Hepatocyte (in vitro differentiated cells): ENCODE results near the gene CPNE2. TPM values are rescaled to one million over a fixed set of nuclear protein-coding genes. Genes with fewer than 3 reads are reported as not detected.

Experiments used
- DNase-seq: peaks from one replicate; pipeline ENCODE4 v3.0.0-alpha.2; 2016; ENCODE audit warnings: low spot score
- H2AFZ ChIP-seq: fragments of 200-600 bp; sonication (generic); 2 replicates; pipeline ENCODE4 v1.6.0; 2016; ENCODE audit warnings: antibody characterized with exemption, mild to moderate bottlenecking
- H3K27ac ChIP-seq: fragments of 200-600 bp; sonication (generic); 2 replicates; pipeline ENCODE4 v1.5.1; 2016; ENCODE audit warnings: mild to moderate bottlenecking
- H3K27me3 ChIP-seq: fragments of 200-600 bp; sonication (generic); 2 replicates; pipeline ENCODE4 v1.6.1; 2016
- H3K36me3 ChIP-seq: fragments of 200-600 bp; sonication (generic); replicated peaks from 2 replicates; pipeline ENCODE4 v1.5.1; 2016; ENCODE audit warnings: low read depth; ENCODE audit not compliant: insufficient read depth
- H3K4me1 ChIP-seq: fragments of 200-600 bp; sonication (generic); 2 replicates; pipeline ENCODE4 v1.5.1; 2016; ENCODE audit warnings: mild to moderate bottlenecking, moderate library complexity; ENCODE audit not compliant: insufficient read depth
- H3K4me2 ChIP-seq: fragments of 200-600 bp; sonication (generic); 2 replicates; pipeline ENCODE4 v1.6.0; 2016
- H3K4me3 ChIP-seq: fragments of 200-600 bp; sonication (generic); 2 replicates; pipeline ENCODE4 v1.5.1; 2016; ENCODE audit warnings: mild to moderate bottlenecking
- H3K79me2 ChIP-seq: fragments of 200-600 bp; sonication (generic); 2 replicates; pipeline ENCODE4 v1.6.0; 2017; ENCODE audit warnings: mild to moderate bottlenecking
- H3K9me2 ChIP-seq: fragments of 200-600 bp; sonication (generic); replicated peaks from 2 replicates; pipeline ENCODE4 v1.6.0; 2017; ENCODE audit warnings: mild to moderate bottlenecking; ENCODE audit not compliant: insufficient read depth
- H3K9me3 ChIP-seq: fragments of 200-600 bp; sonication (generic); 2 replicates; pipeline ENCODE4 v1.5.1; 2016; ENCODE audit warnings: low read depth, mild to moderate bottlenecking
- H4K20me1 ChIP-seq: fragments of 200-600 bp; sonication (generic); 2 replicates; pipeline ENCODE4 v1.6.0; 2016; ENCODE audit warnings: mild to moderate bottlenecking; ENCODE audit not compliant: insufficient read depth, poor library complexity, severe bottlenecking
- EZH2 ChIP-seq: fragments of 200-600 bp; sonication (generic); IDR thresholded peaks from 2 replicates; pipeline ENCODE4 v1.6.1; 2016; ENCODE audit warnings: antibody characterized with exemption, mild to moderate bottlenecking, borderline replicate concordance
- EZH2phosphoT487 ChIP-seq: fragments of 200-600 bp; sonication (generic); IDR thresholded peaks from one replicate; pipeline ENCODE4 v1.6.1; 2018; ENCODE audit warnings: antibody characterized with exemption, mild to moderate bottlenecking, low read depth, moderate library complexity; ENCODE audit not compliant: unreplicated experiment, severe bottlenecking
- WGBS: methylation state at CpG from one replicate; pipeline ENCODE4 v1.1.6; 2016; ENCODE audit warnings: low lambda C conversion rate; ENCODE audit errors: missing lambda C conversion rate; 5-methylcytosine and 5-hydroxymethylcytosine counted together
- polyA plus RNA-seq: library from polyadenylated mRNA; unstranded; fragments of >200 nt; fragmentation: Nextera tagmentation; extraction: Ambion mirVana; gene quantifications from 2 replicates; pipeline ENCODE4 v1.2.1, GENCODE V29; 2016
- total RNA-seq: library from RNA; depleted of rRNA; stranded (reverse); fragments of >200 nt; gene quantifications from 2 replicates; pipeline ENCODE4 v1.2.3, GENCODE V29; 2014
- TF ChIP-seq, protein P1 (sequence below): fragments of 200-600 bp; sonication (generic); IDR thresholded peaks from 2 replicates; pipeline ENCODE4 v1.5.1; 2016; ENCODE audit warnings: antibody characterized with exemption, mild to moderate bottlenecking; ENCODE audit not compliant: poor library complexity

CPNE2 gene
- total and polyA plus RNA-seq, 2 experiments from 2014 or later = 15.6 to 22.3 TPM

DNA sequence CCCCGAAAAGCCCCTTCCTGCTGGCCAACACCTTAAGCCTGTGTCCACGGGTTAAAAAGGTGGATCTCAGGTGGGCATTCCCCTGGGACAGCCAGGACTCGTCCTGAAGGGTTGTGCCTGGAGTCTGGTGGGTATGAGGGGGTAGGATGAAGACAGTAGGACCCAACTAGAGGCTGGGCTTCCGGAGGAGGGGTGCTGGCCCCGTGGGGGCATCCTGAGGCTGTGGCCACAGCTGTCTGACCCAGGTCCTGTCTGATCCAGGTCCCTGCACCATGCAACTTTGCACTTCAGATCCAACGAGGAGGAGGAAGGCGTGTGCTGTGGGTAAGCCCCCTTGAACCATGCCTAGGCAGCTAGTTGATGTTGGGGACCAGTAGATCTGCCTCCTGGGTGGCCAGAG, 37.6 kb upstream of the CPNE2 start:
- DNase-seq = no peak
- Histone ChIP-seq H4K20me1 (no peaks in the 10 kb centered on the region), H3K9me3 (no peaks in the 10 kb centered on the region), H3K27ac (no peak overlapping the region), H3K4me3 (no peak overlapping the region), H3K4me1 (no peaks in the 10 kb centered on the region), H3K79me2 (no peaks in the 10 kb centered on the region), H3K4me2 (no peak overlapping the region), H3K9me2 (no peaks in the 10 kb centered on the region), H3K36me3 (no peaks in the 10 kb centered on the region), H3K27me3 (no peaks in the 10 kb centered on the region), H2AFZ (no peak overlapping the region)
- 91% methylated on average over 6 of the region's 7 CpGs for WGBS
- TF ChIP-seq, protein P1, sequence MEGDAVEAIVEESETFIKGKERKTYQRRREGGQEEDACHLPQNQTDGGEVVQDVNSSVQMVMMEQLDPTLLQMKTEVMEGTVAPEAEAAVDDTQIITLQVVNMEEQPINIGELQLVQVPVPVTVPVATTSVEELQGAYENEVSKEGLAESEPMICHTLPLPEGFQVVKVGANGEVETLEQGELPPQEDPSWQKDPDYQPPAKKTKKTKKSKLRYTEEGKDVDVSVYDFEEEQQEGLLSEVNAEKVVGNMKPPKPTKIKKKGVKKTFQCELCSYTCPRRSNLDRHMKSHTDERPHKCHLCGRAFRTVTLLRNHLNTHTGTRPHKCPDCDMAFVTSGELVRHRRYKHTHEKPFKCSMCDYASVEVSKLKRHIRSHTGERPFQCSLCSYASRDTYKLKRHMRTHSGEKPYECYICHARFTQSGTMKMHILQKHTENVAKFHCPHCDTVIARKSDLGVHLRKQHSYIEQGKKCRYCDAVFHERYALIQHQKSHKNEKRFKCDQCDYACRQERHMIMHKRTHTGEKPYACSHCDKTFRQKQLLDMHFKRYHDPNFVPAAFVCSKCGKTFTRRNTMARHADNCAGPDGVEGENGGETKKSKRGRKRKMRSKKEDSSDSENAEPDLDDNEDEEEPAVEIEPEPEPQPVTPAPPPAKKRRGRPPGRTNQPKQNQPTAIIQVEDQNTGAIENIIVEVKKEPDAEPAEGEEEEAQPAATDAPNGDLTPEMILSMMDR = no peak
- TF ChIP-seq EZH2 (no peak), EZH2phosphoT487 (no peak)

DNA sequence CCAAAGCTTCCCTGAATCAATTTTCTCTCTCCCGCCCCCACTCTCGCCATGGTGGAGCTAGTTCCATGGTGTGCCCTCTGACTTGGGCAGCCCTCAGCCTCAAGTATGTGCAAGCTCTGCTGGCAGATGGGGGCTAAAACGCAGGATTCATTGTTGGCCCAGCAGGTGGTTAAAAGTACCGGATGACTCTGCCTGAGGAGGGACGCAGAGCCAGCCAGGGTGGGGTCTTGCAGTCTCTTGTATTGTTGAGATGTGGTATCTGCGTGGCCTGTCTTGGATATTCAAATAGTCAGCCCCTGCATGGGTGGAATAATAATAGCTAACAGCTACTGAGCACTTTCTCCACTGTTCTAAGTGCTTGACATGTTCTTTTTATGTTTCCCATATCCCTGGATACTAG, 36.7 kb upstream of the CPNE2 start:
- Histone ChIP-seq H2AFZ (no peak overlapping the region), H3K36me3 (no peaks in the 10 kb centered on the region), H3K27me3 (no peaks in the 10 kb centered on the region)

GRCh38 chr16:57058291-57058861, 34.0 kb upstream of the CPNE2 start:
- Histone ChIP-seq H3K9me2 (no peaks in the 10 kb centered on the region), H3K9me3 (no peaks in the 10 kb centered on the region), H3K4me2 (no peak overlapping the region), H4K20me1 (no peaks in the 10 kb centered on the region), H3K4me1 (peaks cover 6% of the 10 kb centered on the region), H3K36me3 (no peaks in the 10 kb centered on the region), H3K27me3 (no peaks in the 10 kb centered on the region), H3K27ac (no peak overlapping the region), H2AFZ (no peak overlapping the region), H3K4me3 (no peak overlapping the region), H3K79me2 (no peaks in the 10 kb centered on the region)
- no peak for TF ChIP-seq EZH2phosphoT487
- TF ChIP-seq, protein P1 = no peak
- no peak for DNase-seq
- whole genome bisulfite sequencing = 74% methylated on average over 9 of the region's 9 CpGs

More for the DNA sequence above, 36.7 kb upstream of the CPNE2 start:
- H3K4me2 ChIP-seq = no peak overlapping the region
- DNase-seq = no peak
- H3K9me2 ChIP-seq = no peaks in the 10 kb centered on the region
- TF ChIP-seq EZH2phosphoT487 = no peak
- no peak for TF ChIP-seq EZH2
- TF ChIP-seq, protein P1 = no peak
- no peak overlapping the region for H3K27ac ChIP-seq
- H3K4me3 ChIP-seq = no peak overlapping the region
- H3K79me2 ChIP-seq = no peaks in the 10 kb centered on the region
- WGBS = 80% methylated on average over 6 of the region's 6 CpGs
- no peaks in the 10 kb centered on the region for H3K4me1 ChIP-seq
- no peaks in the 10 kb centered on the region for H3K9me3 ChIP-seq
- no peaks in the 10 kb centered on the region for H4K20me1 ChIP-seq
